H1 (cell line): Measurements from ENCODE around the gene FREM1. TPM values are rescaled to one million over a fixed set of nuclear protein-coding genes. Genes with fewer than 3 reads are reported as not detected.

Experiments
- CTCF ChIA-PET: fragments of 300-600 bp; sonication (Branson Sonifier 250); formaldehyde crosslinking; loops from one replicate; lab custom pipeline; 2021; ENCODE audit not compliant: partially characterized antibody; lab: Charles Lee
- POLR2A ChIA-PET: fragments of 300-600 bp; sonication (Branson Sonifier 250); formaldehyde crosslinking; loops from one replicate; lab custom pipeline; 2021; ENCODE audit warnings: inconsistent platforms; ENCODE audit not compliant: partially characterized antibody; lab: Charles Lee
- DNase-seq, 2 experiments: peaks; one replicate each; pipeline versions ENCODE4 v3.0.0 to v3.0.0-alpha.2; 2010 to 2022; ENCODE audit warnings: low spot score in 2 of 2, low read depth in 1 of 2, mixed read lengths in 1 of 2
- FAIRE-seq: peaks from 2 replicates; lab custom pipeline; 2011; peaks lifted over from hg19 to GRCh38; lab: Jason Lieb, UNC
- H2AFZ ChIP-seq: 2 replicates; pipeline ENCODE4 v1.8.1; 2012; ENCODE audit warnings: low read length, inconsistent platforms
- H2AK5ac ChIP-seq: 2 replicates; pipeline ENCODE4 v1.6.1; 2013; ENCODE audit warnings: low read depth, low read length
- H2BK120ac ChIP-seq: replicated peaks from 2 replicates; pipeline ENCODE3; 2013; ENCODE audit warnings: low read depth, low read length, inconsistent platforms
- H2BK12ac ChIP-seq: 2 replicates; pipeline ENCODE4 v1.6.1; 2013; ENCODE audit warnings: low read depth, low read length
- H2BK15ac ChIP-seq: 2 replicates; pipeline ENCODE4 v1.6.1; 2013; ENCODE audit warnings: low read length
- H2BK20ac ChIP-seq: 2 replicates; pipeline ENCODE4 v1.6.1; 2013; ENCODE audit warnings: low read length
- H2BK5ac ChIP-seq: 2 replicates; pipeline ENCODE4 v1.6.1; 2013; ENCODE audit warnings: low read depth, low read length
- H3K14ac ChIP-seq: 2 replicates; pipeline ENCODE4 v1.6.1; 2013; ENCODE audit warnings: inconsistent platforms; ENCODE audit not compliant: insufficient read length
- H3K18ac ChIP-seq: 2 replicates; pipeline ENCODE4 v1.6.1; 2013; ENCODE audit warnings: low read length; ENCODE audit errors: extremely low read depth
- H3K23ac ChIP-seq: 2 replicates; pipeline ENCODE4 v1.6.1; 2013; ENCODE audit warnings: inconsistent platforms; ENCODE audit not compliant: insufficient read length
- H3K23me2 ChIP-seq: 2 replicates; pipeline ENCODE4 v1.6.1; 2013; ENCODE audit warnings: low read depth, low read length
- H3K27ac ChIP-seq: 2 replicates; pipeline ENCODE4 v1.6.1; 2011; ENCODE audit warnings: low read depth, low read length, inconsistent platforms
- H3K27me3 ChIP-seq, 4 experiments: replicated peaks in 1 of 4; 1 replicate in 1 of 4; 2 replicates in 3 of 4; pipeline versions ENCODE4 v1.6.1 to v1.8.1; 2011 to 2013; ENCODE audit warnings: low read length in 3 of 4, mild to moderate bottlenecking in 3 of 4, inconsistent platforms in 2 of 4, mixed read lengths in 2 of 4, moderate library complexity in 1 of 4; ENCODE audit not compliant: control insufficient read depth in 3 of 4, insufficient read depth in 3 of 4; ENCODE audit errors: extremely low read depth in 1 of 4
- H3K36me3 ChIP-seq, 4 experiments: 2 replicates each; pipeline versions ENCODE4 v1.6.1 to v1.8.1; 2011 to 2013; ENCODE audit warnings: mild to moderate bottlenecking in 4 of 4, low read length in 3 of 4, moderate library complexity in 2 of 4, control low read depth in 1 of 4, inconsistent platforms in 1 of 4; ENCODE audit not compliant: insufficient read depth in 4 of 4, control insufficient read depth in 2 of 4
- H3K4ac ChIP-seq: replicated peaks from 2 replicates; pipeline ENCODE3; 2013; ENCODE audit warnings: low read length, low read depth, mixed read lengths, inconsistent platforms; ENCODE audit not compliant: insufficient read length
- H3K4me1 ChIP-seq, 4 experiments: replicated peaks in 1 of 4; 1 replicate in 1 of 4; 2 replicates in 3 of 4; pipeline versions ENCODE4 v1.6.1 to v1.8.1; 2011 to 2013; ENCODE audit warnings: low read length in 3 of 4, inconsistent platforms in 2 of 4, mixed read lengths in 1 of 4; ENCODE audit not compliant: insufficient read depth in 4 of 4, control insufficient read depth in 3 of 4
- H3K4me2 ChIP-seq, 2 experiments: 2 replicates each; pipeline versions ENCODE4 v1.6.1 to v1.8.1; 2011 to 2013; ENCODE audit warnings: low read depth in 2 of 2, low read length in 2 of 2, control low read depth in 1 of 2, inconsistent platforms in 1 of 2, mild to moderate bottlenecking in 1 of 2; ENCODE audit not compliant: insufficient read depth in 1 of 2
- H3K4me3 ChIP-seq, 4 experiments: fragments of 200-600, 300-600 bp in 1 of 4; sonication (generic), shearing (Covaris generic), sonication (Bioruptor Twin) in 1 of 4; 2 replicates each; pipeline versions ENCODE4 v1.5.1 to v1.8.1; 2011 to 2016; ENCODE audit warnings: low read length in 4 of 4, low read depth in 3 of 4, control low read depth in 2 of 4, inconsistent platforms in 2 of 4, mild to moderate bottlenecking in 2 of 4, mixed read lengths in 1 of 4, moderate library complexity in 1 of 4; ENCODE audit not compliant: insufficient read depth in 2 of 4; ENCODE audit errors: extremely low read depth in 1 of 4
- H3K56ac ChIP-seq: replicated peaks from 2 replicates; pipeline ENCODE3; 2013; ENCODE audit warnings: low read depth, mild to moderate bottlenecking, mixed read lengths, low read length, inconsistent platforms; ENCODE audit not compliant: insufficient read length
- H3K79me1 ChIP-seq: 2 replicates; pipeline ENCODE4 v1.6.1; 2013; ENCODE audit warnings: low read depth, low read length, control low read depth
- H3K79me2 ChIP-seq, 2 experiments: 2 replicates each; pipeline versions ENCODE4 v1.6.1 to v1.8.1; 2012 to 2013; ENCODE audit warnings: low read length in 2 of 2, mild to moderate bottlenecking in 2 of 2, inconsistent platforms in 1 of 2; ENCODE audit not compliant: insufficient read depth in 2 of 2, control insufficient read depth in 1 of 2
- H3K9ac ChIP-seq, 4 experiments: replicated peaks in 1 of 4; 1 replicate in 1 of 4; 2 replicates in 3 of 4; pipeline versions ENCODE4 v1.6.1 to v1.8.1; 2011 to 2013; ENCODE audit warnings: low read depth in 3 of 4, low read length in 3 of 4, control low read depth in 2 of 4, mild to moderate bottlenecking in 2 of 4, moderate library complexity in 2 of 4, inconsistent platforms in 1 of 4; ENCODE audit errors: extremely low read depth in 1 of 4
- H3K9me3 ChIP-seq, 2 experiments: 2 replicates each; pipeline versions ENCODE4 v1.6.1 to v1.8.1; 2012 to 2013; ENCODE audit warnings: mild to moderate bottlenecking in 2 of 2, moderate library complexity in 2 of 2, control low read depth in 1 of 2, inconsistent platforms in 1 of 2, low read depth in 1 of 2, low read length in 1 of 2, mixed read lengths in 1 of 2; ENCODE audit not compliant: insufficient read depth in 2 of 2
- H4K20me1 ChIP-seq, 2 experiments: replicated peaks in 1 of 2; 2 replicates each; pipeline versions ENCODE3 to v1.8.1; 2011 to 2013; ENCODE audit warnings: inconsistent platforms in 2 of 2, low read length in 2 of 2, mild to moderate bottlenecking in 1 of 2; ENCODE audit not compliant: insufficient read depth in 2 of 2, control insufficient read depth in 1 of 2
- H4K5ac ChIP-seq: 2 replicates; pipeline ENCODE4 v1.6.1; 2013; ENCODE audit warnings: low read length, low read depth, mixed read lengths, inconsistent platforms; ENCODE audit not compliant: insufficient read length
- H4K8ac ChIP-seq: 2 replicates; pipeline ENCODE4 v1.8.0; 2013; ENCODE audit warnings: mild to moderate bottlenecking, moderate library complexity, low read length, inconsistent platforms; ENCODE audit not compliant: insufficient read depth; ENCODE audit errors: extremely low read depth
- H4K91ac ChIP-seq: replicated peaks from 2 replicates; pipeline ENCODE3; 2013; ENCODE audit warnings: low read length, mixed read lengths, inconsistent platforms; ENCODE audit not compliant: insufficient read length
- SIN3A ChIP-seq, 2 experiments: IDR thresholded peaks in 1 of 2; conservative IDR thresholded peaks in 1 of 2; 2 replicates each; pipeline ENCODE4 v1.6.1; 2011 to 2012; ENCODE audit warnings: low read length in 2 of 2, improper control_type of control experiment in 1 of 2, low read depth in 1 of 2, mild to moderate bottlenecking in 1 of 2
- whole genome bisulfite sequencing, 2 experiments: shearing (Covaris generic) in 1 of 2; methylation state at CpG; one replicate each; pipeline versions ENCODE4 v1.1.6 to v1.1.7; 2013 to 2015; ENCODE audit warnings: low lambda C conversion rate in 2 of 2, mixed read lengths in 2 of 2, inconsistent platforms in 1 of 2, low coverage in 1 of 2, missing lambda C conversion rate in 1 of 2; ENCODE audit not compliant: insufficient replicate concordance in 2 of 2, insufficient coverage in 1 of 2, insufficient read length in 1 of 2; ENCODE audit errors: extremely low coverage in 1 of 2, missing lambda C conversion rate in 1 of 2; 5-methylcytosine and 5-hydroxymethylcytosine counted together
- polyA plus RNA-seq, 7 experiments: library from polyadenylated mRNA; depleted of rRNA in 3 of 7; stranded (reverse) in 5 of 7; unstranded in 2 of 7; fragments of >200 nt in 5 of 7; fragments of 200-250 nt in 2 of 7; gene quantifications; 1 replicate in 5 of 7; 2 replicates in 1 of 7; 4 replicates in 1 of 7; pipeline versions ENCODE4 v1.2.1 to v1.2.3, GENCODE V29; 2011 to 2013; ENCODE audit warnings: missing spikeins in 2 of 7, mixed read lengths in 2 of 7
- total RNA-seq: library from RNA; stranded (reverse); fragmentation: NEBNext Ultra II Directional; extraction: Animal tissue kit (Norgen Biotek cat#: 25700); gene quantifications from 2 replicates; pipeline ENCODE4 v1.2.1, GENCODE V29; 2021

The FREM1 gene
- total and polyA plus RNA-seq, 2 of the 8 experiments (the other 6 are each of a cell fraction or from before 2014, with no cell fraction given): 2.6 to 3.1 TPM

GRCh38 chr9:14899815-14900193 is 10.4 kb downstream of the FREM1 start:
- Histone ChIP-seq H3K27ac (no peak overlapping the region), H3K4me2 (no peak overlapping the region), H4K8ac (no peak overlapping the region), H2AFZ (no peak overlapping the region), H3K18ac (no peak overlapping the region), H3K23ac (no peak overlapping the region), H2BK20ac (no peak overlapping the region), H3K4me3 (no peak overlapping the region), H3K14ac (no peak overlapping the region), H3K9me3 (no peaks in the 10 kb centered on the region; a peak in 1 of 4 replicates), H2BK15ac (no peak overlapping the region), H2BK12ac (no peak overlapping the region), H4K5ac (no peak overlapping the region), H3K79me1 (no peaks in the 10 kb centered on the region), H4K91ac (no peak overlapping the region), H2AK5ac (no peak overlapping the region), H3K4me1 (peaks cover 4 to 7% (median 5%) of the 10 kb centered on the region in 4 experiments; a peak in 5 of 7 replicates), H2BK120ac (no peak overlapping the region), H3K9ac (no peak overlapping the region), H3K27me3 (no peaks in the 10 kb centered on the region), H3K79me2 (no peaks in the 10 kb centered on the region), H3K4ac (no peak overlapping the region), H3K23me2 (no peaks in the 10 kb centered on the region), H3K36me3 (no peaks in the 10 kb centered on the region; a peak in 2 of 8 replicates), H4K20me1 (no peaks in the 10 kb centered on the region), H2BK5ac (no peak overlapping the region), H3K56ac (no peak overlapping the region)
- no peak for DNase-seq
- TF ChIP-seq SIN3A (conservative IDR thresholded peaks at IDR 0.05 in 1 of 2, IDR thresholded peaks at IDR 0.05 in 1 of 2; ENCODE audit: low read depth in 1 of 2, low read length in 2 of 2): no peak
- no peak for FAIRE-seq
- ChIA-PET POLR2A (no interaction called here), CTCF (interaction anchor here (1.7 kb wide), 1 partner anchor 10 kb away, joined by 4 read pairs; the partner anchor contains the start of gene FREM1)
- WGBS, 2 experiments: 95% methylated on average over 4 of the region's 4 CpGs; no CpG with 5 or more reads in 1 of the 2 experiments
